ENCODE measurements around the gene CD84.

GRCh38 chr1:160558660-160559380, 20.5 kb downstream of the CD84 start:
- TF ChIP-seq, protein P1, sequence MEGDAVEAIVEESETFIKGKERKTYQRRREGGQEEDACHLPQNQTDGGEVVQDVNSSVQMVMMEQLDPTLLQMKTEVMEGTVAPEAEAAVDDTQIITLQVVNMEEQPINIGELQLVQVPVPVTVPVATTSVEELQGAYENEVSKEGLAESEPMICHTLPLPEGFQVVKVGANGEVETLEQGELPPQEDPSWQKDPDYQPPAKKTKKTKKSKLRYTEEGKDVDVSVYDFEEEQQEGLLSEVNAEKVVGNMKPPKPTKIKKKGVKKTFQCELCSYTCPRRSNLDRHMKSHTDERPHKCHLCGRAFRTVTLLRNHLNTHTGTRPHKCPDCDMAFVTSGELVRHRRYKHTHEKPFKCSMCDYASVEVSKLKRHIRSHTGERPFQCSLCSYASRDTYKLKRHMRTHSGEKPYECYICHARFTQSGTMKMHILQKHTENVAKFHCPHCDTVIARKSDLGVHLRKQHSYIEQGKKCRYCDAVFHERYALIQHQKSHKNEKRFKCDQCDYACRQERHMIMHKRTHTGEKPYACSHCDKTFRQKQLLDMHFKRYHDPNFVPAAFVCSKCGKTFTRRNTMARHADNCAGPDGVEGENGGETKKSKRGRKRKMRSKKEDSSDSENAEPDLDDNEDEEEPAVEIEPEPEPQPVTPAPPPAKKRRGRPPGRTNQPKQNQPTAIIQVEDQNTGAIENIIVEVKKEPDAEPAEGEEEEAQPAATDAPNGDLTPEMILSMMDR (IDR thresholded peaks at IDR 0.05) = no peak
- no peak for TF ChIP-seq POLR2A (IDR thresholded peaks at IDR 0.05)
